Measurements from ENCODE around the gene CD47. TPM values are rescaled to one million over a fixed set of nuclear protein-coding genes. Genes with fewer than 3 reads are reported as not detected.

Gene CD47
- total RNA-seq, 1 donor from 2014 or later, result 34.4 TPM

- TF ChIP-seq EZH2 (IDR thresholded peaks at IDR 0.05; ENCODE audit: insufficient read depth, low read length), result no peak
- TF ChIP-seq, protein P1, sequence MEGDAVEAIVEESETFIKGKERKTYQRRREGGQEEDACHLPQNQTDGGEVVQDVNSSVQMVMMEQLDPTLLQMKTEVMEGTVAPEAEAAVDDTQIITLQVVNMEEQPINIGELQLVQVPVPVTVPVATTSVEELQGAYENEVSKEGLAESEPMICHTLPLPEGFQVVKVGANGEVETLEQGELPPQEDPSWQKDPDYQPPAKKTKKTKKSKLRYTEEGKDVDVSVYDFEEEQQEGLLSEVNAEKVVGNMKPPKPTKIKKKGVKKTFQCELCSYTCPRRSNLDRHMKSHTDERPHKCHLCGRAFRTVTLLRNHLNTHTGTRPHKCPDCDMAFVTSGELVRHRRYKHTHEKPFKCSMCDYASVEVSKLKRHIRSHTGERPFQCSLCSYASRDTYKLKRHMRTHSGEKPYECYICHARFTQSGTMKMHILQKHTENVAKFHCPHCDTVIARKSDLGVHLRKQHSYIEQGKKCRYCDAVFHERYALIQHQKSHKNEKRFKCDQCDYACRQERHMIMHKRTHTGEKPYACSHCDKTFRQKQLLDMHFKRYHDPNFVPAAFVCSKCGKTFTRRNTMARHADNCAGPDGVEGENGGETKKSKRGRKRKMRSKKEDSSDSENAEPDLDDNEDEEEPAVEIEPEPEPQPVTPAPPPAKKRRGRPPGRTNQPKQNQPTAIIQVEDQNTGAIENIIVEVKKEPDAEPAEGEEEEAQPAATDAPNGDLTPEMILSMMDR (IDR thresholded peaks at IDR 0.05; ENCODE audit: insufficient read depth, low read depth, low read length), result no peak
These were observed 46.1 kb downstream of the CD47 start for GRCh38 chr3:108044699-108045098.

GRCh38 chr3:108042300-108042699, 48.5 kb downstream of the CD47 start:
- Histone ChIP-seq H2AFZ (ENCODE audit: low read depth, low read length) (no peak overlapping the region), H3K79me2 (ENCODE audit: insufficient read depth, low read length) (no peaks in the 10 kb centered on the region), H3K4me2 (ENCODE audit: low read length) (no peak overlapping the region), H3K27me3 (ENCODE audit: insufficient read depth, low read length) (no peaks in the 10 kb centered on the region), H3K9me3 (ENCODE audit: insufficient read depth, low read depth, low read length) (no peaks in the 10 kb centered on the region), H4K20me1 (ENCODE audit: insufficient read depth, low read length) (no peaks in the 10 kb centered on the region), H3K36me3 (ENCODE audit: insufficient read depth, low read length) (no peaks in the 10 kb centered on the region), H3K27ac (ENCODE audit: low read depth, low read length) (no peak overlapping the region), H3K4me1 (ENCODE audit: insufficient read depth, low read length) (no peaks in the 10 kb centered on the region), H3K9ac (ENCODE audit: low read length) (no peak overlapping the region), H3K4me3 (ENCODE audit: insufficient read depth, low read depth, low read length) (no peak overlapping the region)
- FAIRE-seq (no peak), DNase-seq (ENCODE audit: low read depth) (no peak)
- Mint-ChIP-seq H3K4me3 (ENCODE audit: unreplicated experiment) (no peak overlapping the region), H3K36me3 (ENCODE audit: low read depth, unreplicated experiment) (peaks cover 2% of the 10 kb centered on the region), H3K27me3 (ENCODE audit: low read depth, unreplicated experiment) (no peaks in the 10 kb centered on the region), H3K27ac (ENCODE audit: unreplicated experiment) (no peak overlapping the region), H3K4me1 (ENCODE audit: low read depth, unreplicated experiment) (no peaks in the 10 kb centered on the region), H3K9me3 (ENCODE audit: unreplicated experiment) (no peaks in the 10 kb centered on the region)
- TF ChIP-seq, protein P1 (IDR thresholded peaks at IDR 0.05; ENCODE audit: insufficient read depth, low read depth, low read length), result no peak
- TF ChIP-seq EZH2 (IDR thresholded peaks at IDR 0.05; ENCODE audit: insufficient read depth, low read length), result no peak

More at GRCh38 chr3:108044699-108045098, 46.1 kb downstream of the CD47 start:
- no peaks in the 10 kb centered on the region for H3K9me3 Mint-ChIP-seq (ENCODE audit: unreplicated experiment)
- Histone ChIP-seq H3K79me2 (ENCODE audit: insufficient read depth, low read length) (no peaks in the 10 kb centered on the region), H3K27me3 (ENCODE audit: insufficient read depth, low read length) (no peaks in the 10 kb centered on the region), H3K9me3 (ENCODE audit: insufficient read depth, low read depth, low read length) (no peaks in the 10 kb centered on the region), H3K36me3 (ENCODE audit: insufficient read depth, low read length) (no peaks in the 10 kb centered on the region), H2AFZ (ENCODE audit: low read depth, low read length) (no peak overlapping the region), H3K4me2 (ENCODE audit: low read length) (no peak overlapping the region), H3K27ac (ENCODE audit: low read depth, low read length) (no peak overlapping the region), H3K4me1 (ENCODE audit: insufficient read depth, low read length) (no peaks in the 10 kb centered on the region), H4K20me1 (ENCODE audit: insufficient read depth, low read length) (no peaks in the 10 kb centered on the region), H3K9ac (ENCODE audit: low read length) (no peak overlapping the region), H3K4me3 (ENCODE audit: insufficient read depth, low read depth, low read length) (no peak overlapping the region)
- DNase-seq (ENCODE audit: low read depth) (no peak), FAIRE-seq (no peak)
- H3K4me3 Mint-ChIP-seq (ENCODE audit: unreplicated experiment), result no peak overlapping the region
- peaks cover 2% of the 10 kb centered on the region for H3K36me3 Mint-ChIP-seq (ENCODE audit: low read depth, unreplicated experiment)
- no peaks in the 10 kb centered on the region for H3K27me3 Mint-ChIP-seq (ENCODE audit: low read depth, unreplicated experiment)
- H3K4me1 Mint-ChIP-seq (ENCODE audit: low read depth, unreplicated experiment), result no peaks in the 10 kb centered on the region
- H3K27ac Mint-ChIP-seq (ENCODE audit: unreplicated experiment), result no peak overlapping the region

- no peak overlapping the region for H3K27ac ChIP-seq (ENCODE audit: low read depth, low read length)
- H3K36me3 ChIP-seq (ENCODE audit: insufficient read depth, low read length), result no peaks in the 10 kb centered on the region
- FAIRE-seq, result no peak
- H3K27me3 ChIP-seq (ENCODE audit: insufficient read depth, low read length), result no peaks in the 10 kb centered on the region
- H3K9me3 Mint-ChIP-seq (ENCODE audit: unreplicated experiment), result no peaks in the 10 kb centered on the region
- H3K4me2 ChIP-seq (ENCODE audit: low read length), result no peak overlapping the region
- H3K9ac ChIP-seq (ENCODE audit: low read length), result no peak overlapping the region
- no peaks in the 10 kb centered on the region for H3K27me3 Mint-ChIP-seq (ENCODE audit: low read depth, unreplicated experiment)
- no peak for DNase-seq (ENCODE audit: low read depth)
- H4K20me1 ChIP-seq (ENCODE audit: insufficient read depth, low read length), result no peaks in the 10 kb centered on the region
- no peak overlapping the region for H2AFZ ChIP-seq (ENCODE audit: low read depth, low read length)
- no peaks in the 10 kb centered on the region for H3K9me3 ChIP-seq (ENCODE audit: insufficient read depth, low read depth, low read length)
- no peaks in the 10 kb centered on the region for H3K79me2 ChIP-seq (ENCODE audit: insufficient read depth, low read length)
- no peaks in the 10 kb centered on the region for H3K4me1 Mint-ChIP-seq (ENCODE audit: low read depth, unreplicated experiment)
- H3K36me3 Mint-ChIP-seq (ENCODE audit: low read depth, unreplicated experiment), result peaks cover 1% of the 10 kb centered on the region
- H3K27ac Mint-ChIP-seq (ENCODE audit: unreplicated experiment), result no peak overlapping the region
- no peaks in the 10 kb centered on the region for H3K4me1 ChIP-seq (ENCODE audit: insufficient read depth, low read length)
- H3K4me3 ChIP-seq (ENCODE audit: insufficient read depth, low read depth, low read length), result no peak overlapping the region
- no peak overlapping the region for H3K4me3 Mint-ChIP-seq (ENCODE audit: unreplicated experiment)
- TF ChIP-seq EZH2 (IDR thresholded peaks at IDR 0.05; ENCODE audit: insufficient read depth, low read length), result no peak
- TF ChIP-seq, protein P1 (IDR thresholded peaks at IDR 0.05; ENCODE audit: insufficient read depth, low read depth, low read length), result no peak
These were observed 49.6 kb downstream of the CD47 start for GRCh38 chr3:108041253-108041652.

Measured in astrocyte (in vitro differentiated cells and primary cell).